K562 (cell line): ENCODE data around the gene VSIG2. TPM values are rescaled to one million over a fixed set of nuclear protein-coding genes. Genes with fewer than 3 reads are reported as not detected.

Experiments
- ATAC-seq: fragments of 200-7000 bp; cut with Tn5 transposase; 3 replicates; pipeline ENCODE4 v1.9.1; 2020; ENCODE audit warnings: moderate library complexity
- BruUV-seq: library from RNA; stranded (reverse); fragments of 400-500 nt; replicated peaks from 2 replicates; lab custom pipeline; 2021; lab: Mats Ljungman, UMichigan
- CTCF ChIA-PET: fragments of 300-600 bp; formaldehyde crosslinking; extraction: SDS; loops from one replicate; lab custom pipeline; 2021; ENCODE audit warnings: low intra/inter-chr PET ratio; lab: Yijun Ruan, JAX
- POLR2A ChIA-PET: fragments of 300-600, 350-650 bp; sonication (Branson Sonifier 250); formaldehyde crosslinking; extraction: SDS; loops from one replicate; lab custom pipeline; 2021; ENCODE audit warnings: antibody characterized with exemption, inconsistent platforms; lab: Yijun Ruan, JAX
- DNase-seq, 4 experiments: peaks; one replicate each; pipeline versions ENCODE4 v3.0.0 to v3.0.0-alpha.2; 2011 to 2018; ENCODE audit warnings: low spot score in 3 of 4, mixed read lengths in 3 of 4; ENCODE audit errors: extremely low read depth in 1 of 4
- FAIRE-seq: peaks from 2 replicates; lab custom pipeline; 2011; peaks lifted over from hg19 to GRCh38; lab: Jason Lieb, UNC
- H2AFZ ChIP-seq: 2 replicates; pipeline ENCODE4 v1.6.0; 2011; ENCODE audit warnings: low read depth, low read length, control low read depth, inconsistent platforms
- H3K27ac ChIP-seq: fragments of 200-600 bp; 3 replicates; pipeline ENCODE4 v1.8.0; 2011; ENCODE audit warnings: low read depth, mild to moderate bottlenecking, control low read depth, inconsistent platforms, low read length, moderate library complexity, mixed read lengths; ENCODE audit errors: extremely low read depth
- H3K27me3 ChIP-seq, 2 experiments: fragments of 300-600 bp in 1 of 2; 2 replicates in 1 of 2; 3 replicates in 1 of 2; pipeline versions ENCODE4 v1.6.0 to v1.8.0; 2011; ENCODE audit warnings: inconsistent platforms in 2 of 2, low read length in 2 of 2, mild to moderate bottlenecking in 1 of 2, mixed read lengths in 1 of 2, moderate library complexity in 1 of 2; ENCODE audit not compliant: control insufficient read depth in 2 of 2, insufficient read depth in 2 of 2
- H3K36me3 ChIP-seq: fragments of 300-600 bp; 3 replicates; pipeline ENCODE4 v1.8.0; 2011; ENCODE audit warnings: mild to moderate bottlenecking, low read length, inconsistent platforms; ENCODE audit not compliant: control insufficient read depth, insufficient read depth
- H3K4me1 ChIP-seq, 2 experiments: fragments of 200-600 bp in 1 of 2; replicated peaks in 1 of 2; 2 replicates in 1 of 2; 3 replicates in 1 of 2; pipeline versions ENCODE4 v1.5.1 to v1.8.0; 2011; ENCODE audit warnings: inconsistent platforms in 2 of 2, low read length in 2 of 2, mild to moderate bottlenecking in 1 of 2, mixed read lengths in 1 of 2, moderate library complexity in 1 of 2; ENCODE audit not compliant: control insufficient read depth in 2 of 2, insufficient read depth in 2 of 2
- H3K4me2 ChIP-seq: 2 replicates; pipeline ENCODE4 v1.6.1; 2011; ENCODE audit warnings: low read length, control low read depth, inconsistent platforms, mixed read lengths; ENCODE audit not compliant: insufficient read depth
- H3K4me3 ChIP-seq: fragments of 200-600 bp; sonication (generic), shearing (Covaris generic); 2 replicates; pipeline ENCODE4 v1.5.1; 2016; ENCODE audit warnings: control low read depth, inconsistent platforms
- H3K79me2 ChIP-seq: fragments of 200-600 bp; 3 replicates; pipeline ENCODE4 v1.8.0; 2011; ENCODE audit warnings: low read length, inconsistent platforms; ENCODE audit not compliant: control insufficient read depth, insufficient read depth
- H3K9ac ChIP-seq, 2 experiments: 2 replicates each; pipeline versions ENCODE4 v1.6.0 to v1.6.1; 2011; ENCODE audit warnings: low read depth in 2 of 2, low read length in 2 of 2, control low read depth in 1 of 2, inconsistent platforms in 1 of 2, mild to moderate bottlenecking in 1 of 2, mixed read lengths in 1 of 2; ENCODE audit not compliant: insufficient read depth in 1 of 2
- H3K9me1 ChIP-seq: one replicate; pipeline ENCODE4 v1.6.0; 2011; ENCODE audit warnings: inconsistent platforms, mild to moderate bottlenecking, low read length, moderate library complexity; ENCODE audit not compliant: control insufficient read depth, insufficient read depth
- H3K9me3 ChIP-seq: replicated peaks from 2 replicates; pipeline ENCODE4 v1.5.1; 2011; ENCODE audit warnings: low read depth, low read length, inconsistent platforms; ENCODE audit not compliant: control insufficient read depth, insufficient read depth
- H4K20me1 ChIP-seq: replicated peaks from 2 replicates; pipeline ENCODE4 v1.6.1; 2011; ENCODE audit warnings: low read length, inconsistent platforms, mixed read lengths; ENCODE audit not compliant: control insufficient read depth, insufficient read depth
- ARHGAP35 ChIP-seq: fragments of 450-650 bp; IDR thresholded peaks from 2 replicates; pipeline ENCODE4 v1.6.1; 2018; ENCODE audit not compliant: partially characterized antibody
- BMI1 ChIP-seq: fragments of 150-350 bp; IDR thresholded peaks from 2 replicates; pipeline ENCODE4 v1.6.1; 2014; ENCODE audit warnings: low read length
- MAFF ChIP-seq: IDR thresholded peaks from 2 replicates; pipeline ENCODE4 v1.6.1; 2012; ENCODE audit warnings: low read length, improper control_type of control experiment
- PHF8 ChIP-seq: fragments of 200-600 bp; sonication (generic); IDR thresholded peaks from 2 replicates; pipeline ENCODE4 v1.6.1; 2012; ENCODE audit warnings: mixed run types, mild to moderate bottlenecking, inconsistent platforms, low read length, moderate library complexity, borderline replicate concordance
- RNF2 ChIP-seq: sonication (generic); IDR thresholded peaks from 2 replicates; pipeline ENCODE4 v1.6.1; 2016
- SIN3B ChIP-seq: fragments of 450-650 bp; IDR thresholded peaks from 2 replicates; pipeline ENCODE4 v1.6.1; 2017; ENCODE audit warnings: low read depth, mild to moderate bottlenecking, moderate library complexity
- ZBTB2 ChIP-seq: fragments of 450-650 bp; IDR thresholded peaks from 2 replicates; pipeline ENCODE4 v1.6.1; 2016; ENCODE audit warnings: antibody characterized with exemption
- ZNF184 ChIP-seq: sonication (generic); formaldehyde crosslinking; IDR thresholded peaks from 2 replicates; pipeline ENCODE4 v1.5.0; 2020; ENCODE audit warnings: missing genetic modification reagents
- ZNF324 ChIP-seq: fragments of 250-450 bp; sonication (Bioruptor Pico); IDR thresholded peaks from 2 replicates; pipeline ENCODE4 v1.4.0; 2020; ENCODE audit warnings: mild to moderate bottlenecking
- ZNF609 ChIP-seq: sonication (generic); formaldehyde crosslinking; IDR thresholded peaks from 2 replicates; pipeline ENCODE4 v1.8.1; 2023; ENCODE audit warnings: missing genetic modification reagents, mild to moderate bottlenecking, borderline replicate concordance
- WGBS: fragments of 100-300 bp; shearing (Covaris generic); methylation state at CpG from one replicate; pipeline ENCODE4 v1.1.6; 2016; ENCODE audit warnings: low coverage, mixed read lengths; ENCODE audit not compliant: insufficient coverage; ENCODE audit errors: missing lambda C conversion rate; 5-methylcytosine and 5-hydroxymethylcytosine counted together
- in situ Hi-C: fragments of 300-500 bp; cut with MboI; formaldehyde crosslinking; loops from 4 replicates; pipeline ENCODE4 v1.15.0; 2018; ENCODE audit warnings: inconsistent platforms, mixed read lengths
- intact Hi-C: fragments of 100-400 bp; cut with micrococcal nuclease; formaldehyde crosslinking; loops from 2 replicates; pipeline ENCODE4 v1.14.2; 2022
- polyA plus RNA-seq, 8 experiments: library from polyadenylated mRNA; depleted of rRNA in 4 of 8; stranded (reverse) in 5 of 8; unstranded in 3 of 8; fragments of >200 nt; fragmentation: Nextera tagmentation in 2 of 8; fragmentation: Illumina TruSeq in 1 of 8; extraction: Ambion mirVana in 2 of 8; extraction: Trizol in 1 of 8; gene quantifications; 2 replicates each; pipeline versions ENCODE4 v1.2.1 to v1.2.3, GENCODE V29; 2011 to 2014; ENCODE audit warnings: inconsistent platforms in 1 of 8, missing spikeins in 1 of 8
- total RNA-seq, 7 experiments: library from RNA; depleted of rRNA in 6 of 7; stranded (reverse); fragments of >200 nt in 6 of 7; fragmentation: Illumina TruSeq in 2 of 7; extraction: Trizol in 2 of 7; gene quantifications; 2 replicates each; pipeline versions ENCODE4 v1.2.1 to v1.2.3, GENCODE V29; 2011 to 2021; ENCODE audit warnings: low replicate concordance in 1 of 7
- TF ChIP-seq, protein P1 (sequence below): fragments of 250-450 bp; sonication (Bioruptor Pico); IDR thresholded peaks from 2 replicates; pipeline ENCODE4 v1.8.0; 2022; ENCODE audit warnings: moderate library complexity, mild to moderate bottlenecking, inconsistent platforms
- TF ChIP-seq, protein P2 (sequence below): sonication (generic); formaldehyde crosslinking; IDR thresholded peaks from 2 replicates; pipeline ENCODE4 v1.8.0; 2023; ENCODE audit warnings: mild to moderate bottlenecking, missing genetic modification reagents

VSIG2 gene
- total and polyA plus RNA-seq, 9 of the 15 experiments (the other 6 are each of a cell fraction or from before 2014, with no cell fraction given), result not detected

- ChIA-PET POLR2A (no interaction called here), CTCF (no interaction called here)
- H3K79me2 ChIP-seq, result no peaks in the 10 kb centered on the region
- 1% methylated on average over 3 of the region's 3 CpGs for WGBS
- H3K4me2 ChIP-seq, result no peak overlapping the region
- H4K20me1 ChIP-seq, result no peaks in the 10 kb centered on the region
- no peaks in the 10 kb centered on the region for H3K9me1 ChIP-seq
- H2AFZ ChIP-seq, result no peak overlapping the region
- in situ Hi-C loops (no loop called here), intact Hi-C loops (no loop called here)
- BruUV-seq, result no TSS peak
- no peaks in the 10 kb centered on the region for H3K4me1 ChIP-seq
- H3K36me3 ChIP-seq, result no peaks in the 10 kb centered on the region
- no peak overlapping the region for H3K4me3 ChIP-seq
- H3K27ac ChIP-seq, result no peak overlapping the region
- DNase-seq (no peak), FAIRE-seq (no peak), ATAC-seq (no peak)
- peaks cover 25 to 27% of the 10 kb centered on the region in 2 experiments; a peak in 4 of 5 replicates for H3K27me3 ChIP-seq
- no peaks in the 10 kb centered on the region for H3K9me3 ChIP-seq
- TF ChIP-seq SIN3B (no peak), BMI1 (no peak), PHF8 (no peak), ARHGAP35 (no peak), ZBTB2 (no peak), ZNF609 (CRISPR knock-in tag) (no peak), ZNF184 (CRISPR knock-in tag) (no peak), MAFF (no peak), RNF2 (no peak), ZNF324 (CRISPR knock-in tag) (no peak)
- TF ChIP-seq, protein P1, sequence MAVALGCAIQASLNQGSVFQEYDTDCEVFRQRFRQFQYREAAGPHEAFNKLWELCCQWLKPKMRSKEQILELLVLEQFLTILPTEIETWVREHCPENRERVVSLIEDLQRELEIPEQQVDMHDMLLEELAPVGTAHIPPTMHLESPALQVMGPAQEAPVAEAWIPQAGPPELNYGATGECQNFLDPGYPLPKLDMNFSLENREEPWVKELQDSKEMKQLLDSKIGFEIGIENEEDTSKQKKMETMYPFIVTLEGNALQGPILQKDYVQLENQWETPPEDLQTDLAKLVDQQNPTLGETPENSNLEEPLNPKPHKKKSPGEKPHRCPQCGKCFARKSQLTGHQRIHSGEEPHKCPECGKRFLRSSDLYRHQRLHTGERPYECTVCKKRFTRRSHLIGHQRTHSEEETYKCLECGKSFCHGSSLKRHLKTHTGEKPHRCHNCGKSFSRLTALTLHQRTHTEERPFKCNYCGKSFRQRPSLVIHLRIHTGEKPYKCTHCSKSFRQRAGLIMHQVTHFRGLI (CRISPR knock-in tag), result no peak
- TF ChIP-seq, protein P2, sequence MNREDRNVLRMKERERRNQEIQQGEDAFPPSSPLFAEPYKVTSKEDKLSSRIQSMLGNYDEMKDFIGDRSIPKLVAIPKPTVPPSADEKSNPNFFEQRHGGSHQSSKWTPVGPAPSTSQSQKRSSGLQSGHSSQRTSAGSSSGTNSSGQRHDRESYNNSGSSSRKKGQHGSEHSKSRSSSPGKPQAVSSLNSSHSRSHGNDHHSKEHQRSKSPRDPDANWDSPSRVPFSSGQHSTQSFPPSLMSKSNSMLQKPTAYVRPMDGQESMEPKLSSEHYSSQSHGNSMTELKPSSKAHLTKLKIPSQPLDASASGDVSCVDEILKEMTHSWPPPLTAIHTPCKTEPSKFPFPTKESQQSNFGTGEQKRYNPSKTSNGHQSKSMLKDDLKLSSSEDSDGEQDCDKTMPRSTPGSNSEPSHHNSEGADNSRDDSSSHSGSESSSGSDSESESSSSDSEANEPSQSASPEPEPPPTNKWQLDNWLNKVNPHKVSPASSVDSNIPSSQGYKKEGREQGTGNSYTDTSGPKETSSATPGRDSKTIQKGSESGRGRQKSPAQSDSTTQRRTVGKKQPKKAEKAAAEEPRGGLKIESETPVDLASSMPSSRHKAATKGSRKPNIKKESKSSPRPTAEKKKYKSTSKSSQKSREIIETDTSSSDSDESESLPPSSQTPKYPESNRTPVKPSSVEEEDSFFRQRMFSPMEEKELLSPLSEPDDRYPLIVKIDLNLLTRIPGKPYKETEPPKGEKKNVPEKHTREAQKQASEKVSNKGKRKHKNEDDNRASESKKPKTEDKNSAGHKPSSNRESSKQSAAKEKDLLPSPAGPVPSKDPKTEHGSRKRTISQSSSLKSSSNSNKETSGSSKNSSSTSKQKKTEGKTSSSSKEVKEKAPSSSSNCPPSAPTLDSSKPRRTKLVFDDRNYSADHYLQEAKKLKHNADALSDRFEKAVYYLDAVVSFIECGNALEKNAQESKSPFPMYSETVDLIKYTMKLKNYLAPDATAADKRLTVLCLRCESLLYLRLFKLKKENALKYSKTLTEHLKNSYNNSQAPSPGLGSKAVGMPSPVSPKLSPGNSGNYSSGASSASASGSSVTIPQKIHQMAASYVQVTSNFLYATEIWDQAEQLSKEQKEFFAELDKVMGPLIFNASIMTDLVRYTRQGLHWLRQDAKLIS, result no peak
- H3K9ac ChIP-seq, result no peak overlapping the region
These were observed 39.7 kb downstream of the VSIG2 start for GRCh38 chr11:124712392-124712791.
